GM21360 (cell line): ENCODE data around the gene SHROOM2.
"Not testable (repeated sequence)": the region's sequence is repeated elsewhere in the genome, so short reads cannot be mapped to it uniquely, and the experiment has no call there.

Source experiments
- ATAC-seq: cut with Tn5 transposase; IDR thresholded peaks from one replicate; pipeline ENCODE4 v1.9.1; 2021; ENCODE audit warnings: mild to moderate bottlenecking, moderate library complexity; ENCODE audit not compliant: unreplicated experiment

SHROOM2 gene, protein sequence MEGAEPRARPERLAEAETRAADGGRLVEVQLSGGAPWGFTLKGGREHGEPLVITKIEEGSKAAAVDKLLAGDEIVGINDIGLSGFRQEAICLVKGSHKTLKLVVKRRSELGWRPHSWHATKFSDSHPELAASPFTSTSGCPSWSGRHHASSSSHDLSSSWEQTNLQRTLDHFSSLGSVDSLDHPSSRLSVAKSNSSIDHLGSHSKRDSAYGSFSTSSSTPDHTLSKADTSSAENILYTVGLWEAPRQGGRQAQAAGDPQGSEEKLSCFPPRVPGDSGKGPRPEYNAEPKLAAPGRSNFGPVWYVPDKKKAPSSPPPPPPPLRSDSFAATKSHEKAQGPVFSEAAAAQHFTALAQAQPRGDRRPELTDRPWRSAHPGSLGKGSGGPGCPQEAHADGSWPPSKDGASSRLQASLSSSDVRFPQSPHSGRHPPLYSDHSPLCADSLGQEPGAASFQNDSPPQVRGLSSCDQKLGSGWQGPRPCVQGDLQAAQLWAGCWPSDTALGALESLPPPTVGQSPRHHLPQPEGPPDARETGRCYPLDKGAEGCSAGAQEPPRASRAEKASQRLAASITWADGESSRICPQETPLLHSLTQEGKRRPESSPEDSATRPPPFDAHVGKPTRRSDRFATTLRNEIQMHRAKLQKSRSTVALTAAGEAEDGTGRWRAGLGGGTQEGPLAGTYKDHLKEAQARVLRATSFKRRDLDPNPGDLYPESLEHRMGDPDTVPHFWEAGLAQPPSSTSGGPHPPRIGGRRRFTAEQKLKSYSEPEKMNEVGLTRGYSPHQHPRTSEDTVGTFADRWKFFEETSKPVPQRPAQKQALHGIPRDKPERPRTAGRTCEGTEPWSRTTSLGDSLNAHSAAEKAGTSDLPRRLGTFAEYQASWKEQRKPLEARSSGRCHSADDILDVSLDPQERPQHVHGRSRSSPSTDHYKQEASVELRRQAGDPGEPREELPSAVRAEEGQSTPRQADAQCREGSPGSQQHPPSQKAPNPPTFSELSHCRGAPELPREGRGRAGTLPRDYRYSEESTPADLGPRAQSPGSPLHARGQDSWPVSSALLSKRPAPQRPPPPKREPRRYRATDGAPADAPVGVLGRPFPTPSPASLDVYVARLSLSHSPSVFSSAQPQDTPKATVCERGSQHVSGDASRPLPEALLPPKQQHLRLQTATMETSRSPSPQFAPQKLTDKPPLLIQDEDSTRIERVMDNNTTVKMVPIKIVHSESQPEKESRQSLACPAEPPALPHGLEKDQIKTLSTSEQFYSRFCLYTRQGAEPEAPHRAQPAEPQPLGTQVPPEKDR (N-terminal part only)

DNA sequence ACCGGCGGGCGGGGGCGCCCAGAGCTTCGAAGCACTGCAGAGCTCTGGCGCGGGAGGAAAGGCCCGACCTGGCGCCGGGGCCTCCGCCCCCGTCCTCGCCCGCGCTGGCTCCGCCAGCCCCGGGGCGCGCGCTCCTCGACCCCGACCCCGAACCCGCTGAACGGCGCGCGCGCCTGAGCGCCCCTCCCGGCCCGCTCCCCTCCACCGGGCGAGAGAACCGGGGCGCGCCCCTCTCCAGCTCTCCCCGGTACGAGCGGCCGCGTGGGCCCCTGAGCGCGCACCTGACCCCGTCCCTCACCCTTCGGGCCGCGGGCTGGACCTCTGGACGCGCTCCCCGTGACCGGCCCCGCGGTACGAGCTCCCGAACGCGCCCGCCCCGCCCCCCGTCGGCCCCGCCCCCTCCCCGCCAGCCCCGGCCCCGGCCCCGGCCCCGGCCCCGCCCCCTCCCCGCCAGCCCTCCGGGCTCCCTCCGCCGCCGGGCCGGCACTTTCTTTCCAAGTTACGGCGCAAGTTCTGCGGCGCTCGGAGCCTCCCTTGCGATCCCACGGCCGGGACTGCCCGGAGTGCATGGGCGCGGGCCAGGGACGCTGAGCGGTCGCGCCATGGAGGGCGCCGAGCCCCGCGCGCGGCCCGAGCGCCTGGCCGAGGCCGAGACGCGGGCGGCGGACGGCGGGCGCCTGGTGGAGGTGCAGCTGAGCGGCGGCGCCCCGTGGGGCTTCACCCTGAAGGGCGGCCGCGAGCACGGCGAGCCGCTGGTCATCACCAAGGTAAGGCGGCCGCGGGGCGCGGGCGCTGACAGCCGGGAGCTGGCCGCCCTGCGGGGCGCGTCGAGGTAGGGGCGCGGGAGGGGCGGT, at the start of gene SHROOM2:
TSS of gene SHROOM2 (plus strand) at position 486 of the 854 bp plus-strand sequence. CDS start at position 603, 117 bp downstream.
- no peak for ATAC-seq

GRCh38 chrX:9737363-9737762, 48.9 kb upstream of the SHROOM2 start:
- ATAC-seq = no peak

GRCh38 chrX:9738151-9738550, 48.1 kb upstream of the SHROOM2 start:
- no peak for ATAC-seq

DNA sequence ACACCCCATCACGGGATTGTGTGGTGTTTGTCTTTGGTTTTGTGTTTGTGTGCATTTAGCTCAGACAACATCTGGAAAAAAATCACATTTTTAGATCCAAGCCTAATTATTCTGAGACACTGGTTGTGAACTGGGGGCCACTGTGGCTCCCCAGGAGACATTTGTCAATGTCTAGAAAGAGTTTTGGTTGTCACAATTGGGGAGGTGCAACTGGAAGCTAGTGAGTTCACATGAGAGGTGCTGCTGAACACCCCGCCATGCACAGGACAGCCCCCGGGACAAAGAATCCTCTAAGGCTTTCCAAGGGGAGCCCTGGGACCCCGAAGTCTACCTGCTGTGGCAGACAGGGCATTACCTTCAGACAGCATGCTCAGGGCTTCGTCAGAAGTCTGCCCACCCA, 47.1 kb upstream of the SHROOM2 start:
- no peak for ATAC-seq

- ATAC-seq = no peak
These were observed 40.7 kb upstream of the SHROOM2 start for GRCh38 chrX:9745417-9746115.

DNA sequence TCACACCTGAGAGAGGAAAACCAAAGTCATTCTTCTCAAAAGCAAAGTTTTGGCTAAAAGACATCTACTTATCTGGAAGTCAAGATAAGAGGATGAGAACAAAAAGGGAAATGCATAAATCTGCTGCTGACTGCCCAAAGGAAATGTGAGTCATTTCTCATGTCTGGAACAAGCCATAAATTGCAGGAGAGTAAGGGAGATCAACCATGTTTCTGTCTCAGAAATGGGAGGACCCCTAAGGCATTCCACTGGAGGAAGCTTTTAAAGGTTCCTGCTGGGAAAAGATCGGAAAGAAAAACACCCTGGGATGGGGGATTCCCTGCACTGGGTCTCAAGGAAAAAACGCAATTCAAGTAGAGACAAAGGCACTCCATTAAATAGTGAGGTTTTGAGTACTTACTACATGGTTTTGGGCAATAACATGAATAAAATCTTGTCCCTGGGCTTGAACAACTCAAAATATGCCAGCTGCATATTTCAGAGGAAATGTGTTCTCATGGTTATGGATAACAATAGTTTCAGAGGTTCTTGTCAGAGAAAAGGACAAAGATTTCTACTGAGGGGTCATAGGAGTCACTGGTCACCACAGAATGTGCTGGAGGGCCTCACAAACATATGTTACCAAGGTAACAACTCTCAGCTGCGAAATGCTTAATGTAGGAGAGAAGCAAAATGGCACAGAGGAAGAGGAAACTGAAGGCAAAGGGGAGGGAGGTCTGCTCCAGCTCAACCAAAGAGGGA, 39.9 kb upstream of the SHROOM2 start:
- ATAC-seq = no peak

GRCh38 chrX:9747644-9748043, 38.6 kb upstream of the SHROOM2 start:
- ATAC-seq = no peak

DNA sequence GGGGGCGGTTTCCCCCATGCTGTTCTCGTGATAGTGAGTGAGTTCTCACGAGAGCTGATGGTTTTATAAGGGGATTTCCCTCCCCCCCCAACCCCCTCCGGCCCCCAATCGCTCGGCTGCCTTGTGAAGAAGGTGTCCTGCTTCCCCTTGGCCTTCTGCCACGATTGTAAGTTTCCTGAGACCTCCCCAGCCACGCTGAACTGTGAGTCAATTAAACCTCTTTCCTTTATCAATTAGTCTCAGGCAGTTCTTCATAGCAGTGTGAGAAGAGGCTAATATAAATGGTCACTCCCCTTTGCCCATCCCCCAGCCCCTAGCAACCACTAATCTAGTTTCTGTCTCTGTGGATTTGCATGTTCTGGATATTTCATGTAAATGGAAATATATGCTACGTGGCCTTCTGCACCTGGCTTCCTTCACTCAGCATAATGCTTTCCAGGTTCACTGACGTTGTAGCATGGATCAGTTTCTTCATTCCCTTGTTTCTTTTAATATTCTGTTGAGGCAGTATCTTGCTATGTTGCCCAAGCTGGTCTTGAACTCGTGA, 37.0 kb upstream of the SHROOM2 start:
- no peak for ATAC-seq

DNA sequence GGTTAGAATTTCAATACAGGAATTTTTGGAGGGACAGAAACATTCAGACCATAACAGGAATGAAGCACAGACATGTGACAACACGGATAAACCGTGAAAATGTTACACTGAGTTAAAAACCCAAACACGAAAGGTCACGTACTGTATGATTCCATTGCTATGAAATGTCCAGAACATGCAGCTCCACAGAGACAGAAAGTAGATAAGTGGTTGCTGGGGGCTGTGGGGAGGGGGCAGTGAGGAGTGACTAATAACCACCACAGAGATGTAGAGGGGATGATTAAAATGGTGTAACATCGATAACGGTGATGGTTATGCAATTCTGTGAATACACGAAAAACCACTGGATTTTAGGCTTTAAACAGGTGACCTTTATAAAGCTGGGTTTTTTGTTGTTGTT, 28.9 kb upstream of the SHROOM2 start:
- no peak for ATAC-seq

DNA sequence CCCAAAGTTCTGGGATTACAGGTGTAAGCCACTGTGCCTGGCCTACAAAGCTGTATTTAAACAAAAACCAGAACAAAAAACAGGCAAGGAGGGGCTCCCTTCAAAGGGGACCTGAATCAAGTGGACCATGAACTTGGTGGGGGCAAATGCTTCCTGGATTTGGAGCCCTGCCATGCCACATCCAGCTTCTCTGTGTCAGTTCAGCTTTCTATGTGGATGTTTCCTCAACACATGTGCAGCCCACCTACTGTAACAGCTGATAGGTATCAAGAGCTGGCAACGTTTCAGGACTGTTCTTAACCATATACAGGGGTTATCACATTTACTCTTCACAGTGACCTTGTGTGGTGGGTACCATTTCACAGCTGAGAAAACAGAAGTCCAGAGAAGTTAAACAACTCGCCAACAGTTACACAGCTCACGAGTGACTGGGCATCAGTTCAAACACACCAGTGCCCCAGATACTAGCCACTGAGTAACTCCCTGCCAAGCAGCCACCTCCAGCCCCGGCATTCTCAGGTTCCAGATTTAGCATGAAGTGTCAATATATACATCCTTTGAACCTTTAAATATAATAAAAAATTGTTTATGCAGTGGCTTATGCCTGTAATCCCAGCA, 28.1 kb upstream of the SHROOM2 start:
- no peak for ATAC-seq

- no peak for ATAC-seq
These were observed 26.9 kb upstream of the SHROOM2 start for GRCh38 chrX:9759337-9759736.

DNA sequence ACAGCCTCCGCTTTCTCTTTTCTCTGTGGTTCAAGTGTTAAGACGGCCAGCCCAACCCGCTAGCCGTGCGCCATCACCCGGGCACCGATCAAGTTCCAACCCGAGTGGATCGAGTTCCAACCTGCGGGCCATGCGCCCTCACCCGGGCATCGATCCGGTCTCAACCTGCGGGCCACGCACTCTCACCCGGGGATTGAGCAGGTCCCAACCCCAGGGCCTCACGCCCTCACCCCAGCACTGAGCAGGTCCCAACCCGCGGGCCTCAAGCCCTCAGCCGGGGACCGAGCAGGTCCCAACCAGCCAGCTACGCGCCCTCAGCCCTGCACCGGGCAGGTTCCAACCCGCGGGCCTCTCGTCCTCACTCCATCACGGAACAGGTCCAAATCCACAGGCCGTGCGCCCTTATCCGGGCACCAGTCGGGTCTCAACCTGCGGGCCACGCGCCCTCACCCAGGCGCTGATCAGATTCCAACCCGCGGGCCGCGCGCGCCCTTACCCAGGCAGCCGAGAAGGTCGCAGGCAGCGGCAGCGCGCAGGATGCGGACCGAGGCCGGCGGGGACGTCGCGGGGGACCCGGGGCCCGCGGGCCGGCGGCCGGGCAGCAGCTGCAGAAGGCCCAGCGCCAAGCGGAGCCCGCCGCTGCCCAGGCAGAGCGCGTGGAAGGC, 21.0 kb upstream of the SHROOM2 start:
- no peak for ATAC-seq

DNA sequence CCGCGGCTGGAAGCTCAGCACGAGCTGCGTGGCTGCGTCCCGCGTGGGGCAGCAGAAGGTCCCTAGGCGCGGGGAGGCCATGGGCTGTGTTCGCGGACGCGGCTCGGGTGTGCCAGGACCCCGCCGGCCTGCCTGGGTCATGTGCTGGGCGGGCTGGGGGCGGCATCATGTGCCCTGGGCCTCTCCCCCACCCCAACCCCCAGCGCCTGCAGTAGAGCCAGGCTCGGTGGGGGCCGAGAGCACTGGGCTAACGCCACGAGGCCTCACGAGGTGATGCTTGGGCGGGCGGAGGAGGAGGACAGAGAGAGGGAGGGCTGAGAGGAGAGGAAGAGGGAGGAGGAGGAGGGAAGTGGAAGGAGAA, 20.5 kb upstream of the SHROOM2 start, which contains the start of gene GPR143:
TSS of gene GPR143 (minus strand) at position 111 of the 361 bp plus-strand sequence. CDS start at position 81, 30 bp downstream.
- ATAC-seq = no peak

- ATAC-seq = no peak
These were observed 18.9 kb upstream of the SHROOM2 start for GRCh38 chrX:9767375-9767774.

GRCh38 chrX:9768321-9768839, 17.8 kb upstream of the SHROOM2 start:
- not testable (repeated sequence) for ATAC-seq

DNA sequence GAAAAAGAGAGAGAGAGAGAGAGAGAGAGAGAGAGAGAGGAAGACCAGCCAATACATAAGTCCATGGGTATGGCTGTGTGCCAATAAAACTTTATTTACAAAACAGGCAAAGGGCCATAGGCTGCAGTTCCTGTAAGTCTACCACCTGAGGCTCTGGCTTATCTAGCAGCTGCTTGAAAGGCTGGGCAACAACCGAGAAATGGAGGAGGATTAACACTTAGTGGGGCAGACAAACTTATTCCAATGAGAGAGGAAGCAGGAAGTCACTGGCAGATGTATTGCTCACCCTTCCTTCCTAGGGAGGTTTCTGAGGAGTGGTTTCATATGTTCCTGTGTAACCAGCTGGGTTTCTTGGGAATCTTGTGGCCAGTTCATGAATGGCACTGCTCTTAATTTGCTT, 15.9 kb upstream of the SHROOM2 start:
- ATAC-seq = no peak

DNA sequence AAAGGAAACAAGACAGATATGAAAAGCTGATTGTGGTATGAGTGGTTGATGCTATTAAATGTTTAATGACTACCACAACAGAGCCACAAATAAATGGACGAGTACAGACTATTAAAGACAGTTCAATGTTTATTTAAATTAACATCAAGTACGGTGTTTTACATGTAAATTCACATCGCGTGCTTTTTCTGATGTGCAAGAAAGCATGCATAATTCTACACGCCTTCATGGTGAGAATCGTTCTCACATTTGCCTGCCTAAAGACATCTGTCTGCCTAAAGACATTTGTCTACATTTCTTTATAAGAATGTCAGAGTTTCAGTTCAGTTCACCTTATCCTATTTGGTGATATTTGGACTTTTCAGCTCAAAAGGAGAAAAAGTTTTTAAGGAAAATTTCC, 13.3 kb upstream of the SHROOM2 start:
- ATAC-seq = no peak
